Loucy (cell line): ENCODE results near the gene SCRN1.

Experiments used
- EZH2phosphoT487 ChIP-seq: fragments of 200-600 bp; IDR thresholded peaks from 2 replicates; pipeline ENCODE4 v1.6.1; 2018; ENCODE audit warnings: antibody characterized with exemption, mild to moderate bottlenecking, moderate library complexity, borderline replicate concordance
- TF ChIP-seq, protein P1 (sequence below): fragments of 200-600 bp; sonication (generic); conservative IDR thresholded peaks from 2 replicates; pipeline ENCODE4 v1.5.1; 2014; ENCODE audit warnings: mild to moderate bottlenecking, antibody characterized with exemption, low read length

GRCh38 chr7:29924684-29925083 lies 64.9 kb downstream of the SCRN1 start:
- no peak for TF ChIP-seq EZH2phosphoT487
- TF ChIP-seq, protein P1, sequence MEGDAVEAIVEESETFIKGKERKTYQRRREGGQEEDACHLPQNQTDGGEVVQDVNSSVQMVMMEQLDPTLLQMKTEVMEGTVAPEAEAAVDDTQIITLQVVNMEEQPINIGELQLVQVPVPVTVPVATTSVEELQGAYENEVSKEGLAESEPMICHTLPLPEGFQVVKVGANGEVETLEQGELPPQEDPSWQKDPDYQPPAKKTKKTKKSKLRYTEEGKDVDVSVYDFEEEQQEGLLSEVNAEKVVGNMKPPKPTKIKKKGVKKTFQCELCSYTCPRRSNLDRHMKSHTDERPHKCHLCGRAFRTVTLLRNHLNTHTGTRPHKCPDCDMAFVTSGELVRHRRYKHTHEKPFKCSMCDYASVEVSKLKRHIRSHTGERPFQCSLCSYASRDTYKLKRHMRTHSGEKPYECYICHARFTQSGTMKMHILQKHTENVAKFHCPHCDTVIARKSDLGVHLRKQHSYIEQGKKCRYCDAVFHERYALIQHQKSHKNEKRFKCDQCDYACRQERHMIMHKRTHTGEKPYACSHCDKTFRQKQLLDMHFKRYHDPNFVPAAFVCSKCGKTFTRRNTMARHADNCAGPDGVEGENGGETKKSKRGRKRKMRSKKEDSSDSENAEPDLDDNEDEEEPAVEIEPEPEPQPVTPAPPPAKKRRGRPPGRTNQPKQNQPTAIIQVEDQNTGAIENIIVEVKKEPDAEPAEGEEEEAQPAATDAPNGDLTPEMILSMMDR = no peak
